Smooth muscle cell of the brain vasculature (primary cell): ENCODE measurements around the gene AOX1.
"Not testable (repeated sequence)": the region's sequence is repeated elsewhere in the genome, so short reads cannot be mapped to it uniquely, and the experiment has no call there.

Experiments
- DNase-seq: peaks from one replicate; pipeline ENCODE4 v3.0.0-alpha.2; 2012; ENCODE audit warnings: low read depth, low spot score

AOX1 gene

DNA sequence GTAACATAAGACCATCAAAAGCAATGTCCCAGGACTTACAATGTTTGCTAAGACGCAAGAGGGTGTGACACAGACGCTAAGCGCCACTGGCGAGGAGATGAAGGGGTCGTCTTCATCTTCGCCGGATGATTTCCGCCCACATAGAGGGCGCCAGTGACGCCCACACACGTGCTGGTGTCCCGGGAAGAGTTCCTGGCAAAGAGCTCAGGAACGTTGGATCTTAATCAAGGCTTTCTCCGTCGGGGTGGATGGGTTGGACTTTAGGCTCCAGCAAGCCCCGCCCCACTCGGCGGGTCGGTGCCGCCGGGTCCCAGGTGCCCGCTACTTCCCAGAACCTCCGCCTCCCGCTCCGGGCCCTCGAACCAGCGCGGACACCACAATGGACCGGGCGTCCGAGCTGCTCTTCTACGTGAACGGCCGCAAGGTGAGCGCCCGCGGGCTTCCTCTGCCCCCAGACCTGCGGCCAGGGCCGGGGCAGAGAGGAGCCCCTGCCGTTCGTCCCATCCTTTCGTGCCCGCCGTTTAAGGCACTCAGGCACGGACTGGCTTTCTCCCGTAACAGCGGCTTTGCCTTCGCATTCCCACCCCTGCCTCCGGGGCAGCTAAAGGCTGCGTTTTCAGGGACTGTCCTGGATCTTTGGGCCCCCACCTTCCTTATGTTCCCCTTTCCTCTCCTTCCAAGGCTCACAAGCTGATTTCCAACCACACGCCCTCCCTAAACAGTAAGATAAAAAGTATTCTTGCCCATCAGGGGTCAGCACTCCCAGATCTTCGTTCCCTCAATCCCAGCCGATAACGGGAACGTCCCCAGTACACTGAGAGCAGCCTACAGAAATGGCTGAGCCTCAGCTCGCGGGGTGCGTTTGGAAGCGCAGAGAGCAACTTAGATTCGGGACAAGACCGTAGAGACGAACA lies at the start of gene AOX1:
AOX1 (plus strand) TSS at position 285 of the 914 bp plus-strand sequence; CDS start at position 380, 95 bp downstream.
- DNase-seq: no peak

DNA sequence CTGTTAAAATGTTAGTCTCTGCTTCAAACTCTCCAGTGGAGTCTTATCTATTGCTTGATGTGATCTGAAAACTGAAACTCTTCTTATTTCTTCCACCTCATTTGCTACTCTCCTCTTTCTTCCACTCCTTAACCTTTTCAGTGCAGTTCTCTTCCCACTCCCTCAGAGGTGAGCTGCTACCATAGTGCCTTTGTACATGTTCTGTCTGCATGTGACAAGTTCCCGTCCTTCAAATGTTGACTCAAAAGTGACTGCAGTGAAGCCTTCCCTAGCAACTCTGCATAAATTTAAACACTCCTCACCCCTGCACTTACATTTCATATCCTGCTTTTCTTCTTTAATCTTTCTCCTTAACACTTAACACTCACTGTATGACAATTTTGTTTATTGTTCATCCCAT lies 47.7 kb upstream of the AOX1 start:
- DNase-seq: no peak

- no peak for DNase-seq
These were observed 45.0 kb upstream of the AOX1 start for GRCh38 chr2:200540793-200541192.

GRCh38 chr2:200566596-200566995 lies 19.2 kb upstream of the AOX1 start:
- DNase-seq: not testable (repeated sequence)

DNA sequence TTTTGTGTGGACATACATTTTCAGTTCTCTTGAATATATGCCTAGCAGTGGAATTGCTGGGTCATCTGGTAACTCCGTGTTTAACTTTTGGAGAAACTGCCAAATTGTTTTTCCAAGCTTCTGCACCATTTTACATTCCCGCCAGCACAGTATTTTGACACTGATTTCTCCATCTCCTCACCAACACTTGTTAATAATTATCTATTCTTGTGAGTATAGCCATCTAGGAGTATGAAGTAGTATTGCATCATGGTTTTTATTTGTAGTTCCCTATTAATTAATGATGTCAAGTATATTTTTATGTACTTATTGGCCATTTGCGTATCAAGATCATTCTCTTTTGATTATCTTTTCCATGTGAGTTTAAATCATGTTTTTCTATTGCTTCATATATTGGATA lies 17.9 kb upstream of the AOX1 start:
- no peak for DNase-seq

GRCh38 chr2:200575957-200576356 lies 9.9 kb upstream of the AOX1 start:
- no peak for DNase-seq

- no peak for DNase-seq
These were observed 8.8 kb upstream of the AOX1 start for GRCh38 chr2:200577027-200577426.

GRCh38 chr2:200578778-200579177 lies 7.0 kb upstream of the AOX1 start:
- DNase-seq: no peak

DNA sequence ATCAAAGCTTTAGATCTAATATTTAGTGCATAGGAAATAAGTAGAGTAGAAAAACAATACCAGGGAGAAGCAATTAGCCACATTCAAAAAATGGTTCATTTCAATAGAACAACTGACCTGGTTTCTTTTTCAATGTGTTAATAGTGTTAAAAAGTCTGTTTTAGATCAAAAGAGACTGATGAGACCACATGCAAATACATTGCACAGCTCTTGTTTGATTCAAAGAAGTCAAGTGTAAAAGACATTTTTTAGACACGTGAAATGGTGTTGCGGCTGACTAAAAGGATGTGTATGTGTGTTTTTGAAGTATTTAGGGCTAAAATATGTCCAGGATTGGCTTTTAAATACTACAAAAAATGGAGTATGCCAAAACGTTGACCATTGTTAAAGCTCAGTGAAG lies 1.2 kb upstream of the AOX1 start:
- no peak for DNase-seq

DNA sequence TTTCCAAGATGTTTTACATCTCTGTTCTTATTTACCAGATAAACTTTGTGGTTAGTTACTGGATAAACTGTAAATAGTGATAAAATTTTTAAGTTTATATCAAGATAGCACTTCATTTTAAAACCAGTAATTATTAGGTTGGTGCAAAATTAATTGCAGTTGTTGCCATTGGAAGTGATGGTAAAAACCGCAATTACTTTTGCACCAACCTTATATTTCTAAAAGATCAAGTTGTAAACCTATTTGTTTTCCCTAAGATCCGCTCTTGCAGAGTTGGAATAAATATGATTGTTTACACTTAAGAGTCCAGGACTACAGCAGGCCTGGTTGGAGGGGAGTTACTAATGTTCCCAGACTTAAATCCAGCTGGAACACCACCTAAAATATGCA lies 479 bp upstream of the AOX1 start:
- no peak for DNase-seq

DNA sequence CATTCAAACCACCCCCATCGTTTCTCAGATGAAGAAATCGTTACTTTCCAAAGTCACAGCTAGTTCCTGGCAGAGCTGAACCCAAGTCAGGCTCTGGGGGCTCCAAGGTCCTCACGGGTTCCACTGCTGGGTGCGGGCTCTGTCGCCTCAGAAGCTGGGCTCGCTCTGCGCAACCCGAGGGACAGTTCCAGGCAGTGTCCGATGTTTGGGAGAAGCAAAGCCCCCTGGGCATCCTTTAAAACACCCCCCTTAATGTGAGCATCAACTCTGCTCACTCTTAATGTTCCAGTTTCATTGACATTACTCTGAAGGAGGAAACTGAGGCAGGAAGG lies 796 bp downstream of the AOX1 start:
- DNase-seq: no peak

GRCh38 chr2:200587007-200587616 lies 1.3 kb downstream of the AOX1 start:
- DNase-seq: no peak

DNA sequence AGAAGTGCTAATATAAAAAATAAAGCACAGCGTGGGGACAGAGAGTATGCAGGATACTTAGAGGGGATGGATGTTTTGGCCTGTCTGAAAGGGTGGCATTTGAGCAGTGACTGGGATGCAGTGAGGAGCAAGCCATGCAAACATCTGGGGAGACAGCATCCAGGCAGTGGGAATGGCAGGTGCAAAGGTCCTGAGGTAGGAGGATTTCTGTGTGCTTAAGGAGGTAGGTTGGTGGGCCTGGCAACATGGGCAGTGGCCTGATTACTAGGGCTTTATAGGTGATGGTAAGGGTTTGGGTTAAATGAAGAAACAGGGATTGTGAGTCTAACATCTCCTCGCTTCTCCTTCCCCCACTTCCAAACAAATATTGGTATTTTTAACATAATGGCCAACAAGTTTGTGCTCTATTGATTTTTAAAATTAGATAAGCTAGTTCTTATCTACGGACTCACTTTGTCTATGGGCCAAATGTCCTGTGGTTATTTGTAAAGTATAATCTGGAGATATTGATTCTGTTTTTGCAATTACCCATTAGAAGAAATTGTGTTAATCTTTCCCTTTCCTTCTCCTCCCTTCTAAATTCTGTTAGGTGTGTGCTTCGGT lies 2.4 kb downstream of the AOX1 start:
- DNase-seq: no peak

DNA sequence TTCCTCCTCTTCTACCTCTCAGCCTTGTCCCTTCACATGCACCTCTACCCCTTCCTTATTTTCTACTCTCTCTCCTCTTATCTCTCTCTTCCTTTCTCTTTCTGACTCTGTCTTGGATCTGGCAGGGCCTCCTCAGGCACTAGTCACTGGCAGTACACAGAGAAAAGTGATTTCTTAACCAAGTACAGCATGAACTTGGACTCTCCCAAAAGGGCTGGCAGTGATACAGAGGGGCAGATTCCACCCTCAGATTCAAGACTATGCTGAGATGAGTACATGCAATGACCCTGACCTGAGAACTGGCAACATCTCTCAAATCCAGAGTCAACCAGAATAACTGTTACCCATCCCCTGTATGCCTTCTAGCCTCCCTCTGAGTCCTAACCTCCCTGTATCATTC lies 4.3 kb downstream of the AOX1 start:
- no peak for DNase-seq

- DNase-seq: no peak
These were observed 5.5 kb downstream of the AOX1 start for GRCh38 chr2:200591308-200591707.

DNA sequence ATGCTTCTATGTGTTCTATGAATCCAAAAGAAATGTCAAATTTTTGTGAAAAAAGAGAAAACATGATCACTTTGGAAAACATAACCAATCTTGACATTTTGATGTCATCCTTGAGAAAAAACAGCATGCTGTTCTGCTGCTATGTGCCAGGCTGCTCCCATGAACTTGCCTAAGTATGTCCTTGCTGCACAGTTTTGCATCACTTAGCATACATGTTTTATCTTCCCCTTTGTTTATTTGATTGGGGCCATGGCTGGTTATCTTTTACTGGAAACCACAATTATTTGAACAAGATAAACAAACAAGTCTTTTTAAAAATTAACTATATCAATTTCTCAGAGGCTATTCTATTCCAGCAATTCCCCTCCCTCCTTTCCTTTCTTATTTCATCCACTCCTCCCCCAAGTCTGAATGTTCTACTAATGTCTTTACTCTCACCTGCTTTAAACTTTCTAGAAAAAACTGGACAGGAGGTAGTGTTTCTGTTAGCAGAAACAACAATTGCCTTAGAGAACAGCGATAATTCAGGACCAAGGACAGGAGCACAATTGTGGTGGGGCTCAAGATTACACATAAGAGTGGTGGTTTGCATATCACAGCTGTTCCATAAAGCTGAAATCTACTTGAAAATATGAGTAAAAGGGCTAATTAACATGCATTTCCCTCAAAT lies 6.7 kb downstream of the AOX1 start:
- no peak for DNase-seq

- DNase-seq: no peak
These were observed 8.1 kb downstream of the AOX1 start for GRCh38 chr2:200593905-200594304.

DNA sequence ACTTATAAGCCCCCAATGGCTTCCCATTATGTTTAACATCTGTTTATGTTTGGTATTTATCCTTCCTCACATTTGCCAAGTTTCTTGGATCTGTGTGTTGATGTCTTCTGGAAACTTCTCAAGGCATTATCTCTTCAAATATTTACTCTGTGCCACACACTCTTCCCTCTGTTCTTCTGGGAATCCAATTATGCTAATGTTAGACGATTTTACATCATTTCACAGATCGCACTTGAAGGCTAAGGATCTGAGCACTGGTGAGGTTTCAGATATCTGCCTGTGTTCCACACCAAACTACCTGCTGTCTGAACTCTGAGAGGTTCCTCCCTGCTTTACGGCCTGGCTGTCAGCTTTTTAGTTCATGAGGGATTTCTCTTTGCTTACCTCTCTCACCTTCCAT lies 10.1 kb downstream of the AOX1 start:
- no peak for DNase-seq

DNA sequence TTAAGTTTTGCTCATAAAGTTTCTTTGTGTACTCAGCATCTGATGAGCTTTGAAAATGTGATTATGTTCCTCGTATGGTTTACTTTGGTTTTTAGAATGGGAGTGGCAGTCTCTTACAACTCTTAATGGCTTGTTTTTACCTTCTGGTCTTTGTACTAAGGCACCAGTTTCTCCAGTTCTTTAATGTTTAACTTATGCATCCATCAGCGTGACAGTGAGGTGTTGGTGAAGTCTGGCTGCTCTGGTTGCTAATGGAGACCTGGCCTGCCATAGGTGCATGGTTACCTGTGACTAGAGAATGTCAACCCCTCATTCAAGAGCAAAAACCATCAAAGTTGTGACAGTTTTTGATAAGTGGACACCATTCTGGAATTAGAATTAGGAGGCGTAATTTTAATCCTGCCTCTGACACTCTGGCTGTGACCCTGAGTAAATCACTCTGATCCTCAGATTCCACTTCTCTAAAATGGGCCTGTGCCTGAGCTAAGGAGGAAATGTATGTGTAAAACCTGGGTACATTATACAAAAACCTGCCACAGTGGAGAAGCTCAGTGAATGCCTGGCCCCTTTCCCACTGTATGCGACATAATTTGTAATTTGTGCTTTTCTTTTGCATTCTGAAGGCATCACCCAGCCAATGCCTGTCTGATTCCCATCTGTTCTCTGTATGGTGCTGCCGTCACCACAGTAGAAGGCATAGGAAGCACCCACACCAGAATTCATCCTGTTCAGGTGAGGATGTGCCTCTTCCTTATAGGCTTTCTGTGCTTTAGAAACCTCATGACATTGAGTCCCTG lies 11.2 kb downstream of the AOX1 start:
- no peak for DNase-seq

GRCh38 chr2:200599206-200599605 lies 13.4 kb downstream of the AOX1 start:
- no peak for DNase-seq

DNA sequence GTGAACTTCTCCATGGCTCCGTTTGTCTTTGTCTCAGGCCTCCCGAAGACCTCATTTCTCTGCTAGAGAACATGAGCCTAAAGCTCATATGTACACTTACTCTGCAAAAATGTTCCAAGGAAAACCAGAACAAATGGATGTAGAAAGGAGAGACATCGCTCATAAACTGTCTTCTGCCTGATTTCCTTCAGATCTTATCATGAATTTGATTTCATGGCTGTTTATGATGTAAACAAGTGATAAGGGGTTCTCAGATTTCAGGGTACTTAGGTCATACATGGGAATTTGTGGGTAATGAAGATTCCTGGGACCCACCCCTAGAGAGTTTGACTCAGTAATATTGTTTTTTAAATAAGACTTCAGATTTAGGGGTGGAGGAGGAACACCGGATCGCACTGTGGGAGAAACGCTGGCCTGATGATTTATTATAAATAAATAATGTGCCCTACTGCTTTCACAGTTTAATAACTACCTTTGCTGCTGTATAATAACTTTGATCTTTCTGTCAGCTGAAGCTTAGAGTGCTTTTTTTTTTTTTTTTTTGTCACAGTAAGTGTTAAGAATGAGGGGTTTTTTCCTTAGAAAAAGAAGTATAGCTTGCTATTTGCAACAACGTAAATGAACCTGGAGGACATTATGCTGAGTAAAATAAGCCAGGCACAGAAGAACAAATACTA lies 14.9 kb downstream of the AOX1 start:
- no peak for DNase-seq
